ENCODE data around the gene ZSCAN30.

The ZSCAN30 gene

GRCh38 chr18:35205199-35205712, 84.8 kb downstream of the ZSCAN30 start:
- no peak overlapping the region for H3K27ac ChIP-seq
- ChIA-PET POLR2A (ENCODE audit: low non-redundant PET) (no interaction called here), CTCF (no interaction called here)
- DNase-seq (ENCODE audit: low spot score), result no peak
- no peak for TF ChIP-seq CTCF (conservative IDR thresholded peaks at IDR 0.05; ENCODE audit: low read depth)

DNA sequence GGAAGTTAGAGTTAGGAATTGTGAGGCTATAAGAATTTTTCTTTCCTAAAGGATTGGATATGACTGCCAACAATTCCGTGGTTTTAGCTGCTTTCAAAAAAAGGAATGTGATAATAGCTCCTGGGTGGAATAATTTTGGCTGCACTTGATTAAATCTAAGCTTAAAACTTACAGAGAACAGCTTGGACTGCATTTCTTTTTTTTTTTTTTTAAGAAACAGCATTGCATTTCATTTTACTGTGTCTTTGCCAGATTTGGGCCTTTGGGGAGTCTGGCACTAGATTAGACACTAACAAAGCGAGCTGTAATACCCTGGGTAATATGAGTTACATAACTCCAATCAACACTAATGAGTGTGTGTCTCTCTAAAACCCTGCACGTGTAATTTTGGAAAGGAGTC, 87.0 kb downstream of the ZSCAN30 start:
- ChIA-PET CTCF (no interaction called here), POLR2A (ENCODE audit: low non-redundant PET) (no interaction called here)
- TF ChIP-seq CTCF (conservative IDR thresholded peaks at IDR 0.05; ENCODE audit: low read depth), result no peak
- no peak for DNase-seq (ENCODE audit: low spot score)
- no peak overlapping the region for H3K27ac ChIP-seq

DNA sequence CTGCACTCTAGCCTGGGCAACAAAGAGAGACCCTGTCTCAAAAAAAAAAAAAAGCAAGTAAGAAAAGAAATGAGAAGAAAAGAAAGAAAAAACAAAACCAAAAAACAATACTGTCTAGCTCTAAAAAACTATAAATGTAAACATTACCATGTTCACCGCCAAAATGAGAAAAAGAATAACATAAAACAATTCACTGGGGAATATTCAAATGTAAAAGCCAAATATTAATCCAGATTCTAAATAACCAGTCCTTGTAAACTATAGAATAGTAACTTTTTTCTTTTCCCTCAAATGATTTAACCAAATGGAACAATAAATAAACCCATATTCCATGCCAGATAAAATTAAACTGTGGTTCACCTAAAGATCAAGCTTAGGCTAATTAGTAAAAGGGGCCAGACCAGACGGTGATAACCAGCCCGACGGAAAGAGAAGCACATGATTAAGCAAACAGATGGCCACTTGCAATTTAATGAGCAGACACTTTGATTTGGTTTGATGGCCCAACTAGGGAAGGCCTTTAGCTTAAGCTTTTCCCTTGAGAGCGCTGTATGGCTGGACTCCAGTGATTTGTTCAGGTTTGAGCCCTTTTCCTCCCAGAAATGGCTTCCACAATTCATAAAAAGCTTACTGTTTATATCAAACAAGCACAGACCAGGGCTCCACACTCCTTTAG, 88.6 kb downstream of the ZSCAN30 start:
- no peak for TF ChIP-seq CTCF (conservative IDR thresholded peaks at IDR 0.05; ENCODE audit: low read depth)
- ChIA-PET POLR2A (ENCODE audit: low non-redundant PET) (no interaction called here), CTCF (no interaction called here)
- no peak overlapping the region for H3K27ac ChIP-seq
- DNase-seq (ENCODE audit: low spot score), result no peak
